Islet of Langerhans (tissue), 1 donor: ENCODE results near the gene UNC13A.
"Not testable (repeated sequence)": the region's sequence is repeated elsewhere in the genome, so short reads cannot be mapped to it uniquely, and the experiment has no call there.

ENCODE experiments used
- FAIRE-seq: peaks from one replicate; lab custom pipeline; 2011; peaks lifted over from hg19 to GRCh38; lab: Jason Lieb, UNC

UNC13A gene

GRCh38 chr19:17567940-17568339 is 120.2 kb downstream of the UNC13A start:
- FAIRE-seq: no peak

- no peak for FAIRE-seq
These were observed 122.5 kb downstream of the UNC13A start for GRCh38 chr19:17565611-17566010.

GRCh38 chr19:17564781-17565180 is 123.4 kb downstream of the UNC13A start:
- no peak for FAIRE-seq

GRCh38 chr19:17562561-17562960 is 125.6 kb downstream of the UNC13A start:
- FAIRE-seq: no peak

GRCh38 chr19:17562097-17562496 is 126.1 kb downstream of the UNC13A start:
- FAIRE-seq: no peak

- FAIRE-seq: no peak
These were observed 128.0 kb downstream of the UNC13A start for GRCh38 chr19:17560205-17560595.

- no peak for FAIRE-seq
These were observed 130.7 kb downstream of the UNC13A start for GRCh38 chr19:17557466-17557865.

GRCh38 chr19:17556995-17557394 is 131.2 kb downstream of the UNC13A start:
- FAIRE-seq: no peak

GRCh38 chr19:17555929-17556813 is 132.0 kb downstream of the UNC13A start:
- FAIRE-seq: no peak

GRCh38 chr19:17555480-17555928 is 132.7 kb downstream of the UNC13A start, which contains the start of gene COLGALT1:
COLGALT1 (plus strand) TSS chr19:17555649; CDS start chr19:17555714, 65 bp downstream.
- no peak for FAIRE-seq

- FAIRE-seq: no peak
These were observed 133.1 kb downstream of the UNC13A start for GRCh38 chr19:17554968-17555479.

GRCh38 chr19:17553256-17553655 is 134.9 kb downstream of the UNC13A start:
- no peak for FAIRE-seq

GRCh38 chr19:17552735-17553134 is 135.4 kb downstream of the UNC13A start:
- not testable (repeated sequence) for FAIRE-seq
